ENCODE results near the gene STAU1. TPM values are rescaled to one million over a fixed set of nuclear protein-coding genes. Genes with fewer than 3 reads are reported as not detected.

The STAU1 gene
- total and polyA plus RNA-seq, 2 of the 13 experiments (the other 11 are each of a cell fraction or from before 2014, with no cell fraction given): 119 to 133 TPM

GRCh38 chr20:49187851-49188641 is at the start of gene STAU1 (continued):
- peak; percentile 65 for TF ChIP-seq HNRNPLL (IDR thresholded peaks at IDR 0.05; ENCODE audit: low read depth, low read length, poor library complexity, severe bottlenecking)
- TF ChIP-seq ZBTB21 (CRISPR knock-in tag; IDR thresholded peaks at IDR 0.05): no peak
- no peak for TF ChIP-seq ZKSCAN5 (CRISPR knock-in tag; IDR thresholded peaks at IDR 0.05)
- peak; percentile 89 for TF ChIP-seq MEIS2 (CRISPR knock-in tag; IDR thresholded peaks at IDR 0.05)
- no peak; the same call in 1 of the 2 replicates for TF ChIP-seq BRCA1 (CRISPR knock-in tag; IDR thresholded peaks at IDR 0.05)
- TF ChIP-seq ATRX (CRISPR knock-in tag; IDR thresholded peaks at IDR 0.05; ENCODE audit: borderline replicate concordance): no peak
- TF ChIP-seq LBX2 (CRISPR knock-in tag; IDR thresholded peaks at IDR 0.05; ENCODE audit: borderline replicate concordance): peak; percentile 30; the same call in 1 of the 2 replicates
- no peak for TF ChIP-seq ZSCAN22 (CRISPR knock-in tag; IDR thresholded peaks at IDR 0.05)
- no peak for TF ChIP-seq GTF3A (CRISPR knock-in tag; conservative IDR thresholded peaks at IDR 0.05)
- TF ChIP-seq HOMEZ (CRISPR knock-in tag; IDR thresholded peaks at IDR 0.05; ENCODE audit: low read depth): peak; percentile 43; the same call in 1 of the 2 replicates
- TF ChIP-seq MXD4 (CRISPR knock-in tag; IDR thresholded peaks at IDR 0.05): peak; percentile 89
- TF ChIP-seq ZSCAN30 (CRISPR knock-in tag; IDR thresholded peaks at IDR 0.05): no peak
- TF ChIP-seq ZFYVE20 (CRISPR knock-in tag; IDR thresholded peaks at IDR 0.05; ENCODE audit: borderline replicate concordance, low read depth): no peak
- TF ChIP-seq ZFP62 (CRISPR knock-in tag; IDR thresholded peaks at IDR 0.05): peak; percentile 100
- no peak for TF ChIP-seq POLR2AphosphoS2 (IDR thresholded peaks at IDR 0.05; ENCODE audit: low read depth, low read length)
- TF ChIP-seq PPARG (CRISPR knock-in tag; conservative IDR thresholded peaks at IDR 0.05): 0 out of 2 replicates have a peak, but pooled peaks have one; percentile 32
- TF ChIP-seq ZC3H13 (CRISPR knock-in tag; IDR thresholded peaks at IDR 0.05): no peak
- peak; percentile 86; the same call in 1 of the 2 replicates for TF ChIP-seq CSRNP1 (CRISPR knock-in tag; IDR thresholded peaks at IDR 0.05)
- no peak for TF ChIP-seq PLRG1 (conservative IDR thresholded peaks at IDR 0.05)
- TF ChIP-seq ZNF292 (CRISPR knock-in tag; IDR thresholded peaks at IDR 0.05; ENCODE audit: borderline replicate concordance, low read depth): no peak
- no peak for TF ChIP-seq ZNF101 (CRISPR knock-in tag; IDR thresholded peaks at IDR 0.05; ENCODE audit: borderline replicate concordance, low read depth)
- peak; percentile 77 for TF ChIP-seq GMEB2 (CRISPR knock-in tag; IDR thresholded peaks at IDR 0.05; ENCODE audit: low read depth)
- peak in 1 of 2 experiments; percentile 92; a peak in 2 of 4 replicates for TF ChIP-seq KLF16 (CRISPR knock-in tag; IDR thresholded peaks at IDR 0.05)
- TF ChIP-seq ZNF746 (CRISPR knock-in tag; IDR thresholded peaks at IDR 0.05): peak; percentile 66; the same call in 1 of the 2 replicates
